Neural cell (in vitro differentiated cells): ENCODE results near the gene EGFL8. TPM values are rescaled to one million over a fixed set of nuclear protein-coding genes. Genes with fewer than 3 reads are reported as not detected.

ENCODE experiments used
- H2AFZ ChIP-seq: fragments of 200-600, 300-800 bp; sonication (generic), shearing (Covaris generic); 2 replicates; pipeline ENCODE4 v1.6.0; 2014; ENCODE audit warnings: low read depth, mild to moderate bottlenecking, antibody characterized with exemption, low read length, moderate library complexity
- H3F3A ChIP-seq: fragments of 200-600 bp; shearing (Covaris generic); 2 replicates; pipeline ENCODE4 v1.6.1; 2016; ENCODE audit warnings: mild to moderate bottlenecking, moderate library complexity, mixed read lengths, antibody characterized with exemption, low read length; ENCODE audit not compliant: insufficient read depth, poor library complexity, severe bottlenecking
- H3K27ac ChIP-seq: fragments of 200-600, 300-800 bp; sonication (generic), shearing (Covaris generic); 2 replicates; pipeline ENCODE4 v1.5.1; 2014; ENCODE audit warnings: mild to moderate bottlenecking, low read length, moderate library complexity
- H3K27me3 ChIP-seq: fragments of 300-800, 200-600 bp; sonication (generic), shearing (Covaris generic); 2 replicates; pipeline ENCODE4 v1.6.0; 2014; ENCODE audit warnings: mild to moderate bottlenecking, low read depth, low read length, moderate library complexity; ENCODE audit not compliant: insufficient read depth
- H3K36me3 ChIP-seq: fragments of 300-800, 200-600 bp; sonication (generic), shearing (Covaris generic); 2 replicates; pipeline ENCODE4 v1.5.1; 2014; ENCODE audit warnings: mild to moderate bottlenecking, antibody characterized with exemption, low read length, moderate library complexity; ENCODE audit not compliant: insufficient read depth
- H3K4me2 ChIP-seq: fragments of 300-800, 200-600 bp; sonication (generic), shearing (Covaris generic); 2 replicates; pipeline ENCODE4 v1.6.0; 2014; ENCODE audit warnings: mild to moderate bottlenecking, low read length
- H3K4me3 ChIP-seq: fragments of 300-800, 200-600 bp; sonication (generic), shearing (Covaris generic); 2 replicates; pipeline ENCODE4 v1.5.1; 2014; ENCODE audit warnings: mild to moderate bottlenecking, low read length, moderate library complexity
- H3K79me2 ChIP-seq: fragments of 200-600 bp; shearing (Covaris generic); replicated peaks from 2 replicates; pipeline ENCODE4 v1.6.0; 2014; ENCODE audit warnings: mild to moderate bottlenecking, low read length, moderate library complexity; ENCODE audit not compliant: insufficient read depth
- H3K9ac ChIP-seq: fragments of 300-800, 200-600 bp; sonication (generic), shearing (Covaris generic); 2 replicates; pipeline ENCODE4 v1.6.1; 2016; ENCODE audit warnings: mild to moderate bottlenecking, low read length, mixed read lengths
- H3K9me2 ChIP-seq: fragments of 200-600 bp; shearing (Covaris generic); 2 replicates; pipeline ENCODE4 v1.6.1; 2016; ENCODE audit warnings: mild to moderate bottlenecking, low read length, mixed read lengths; ENCODE audit not compliant: insufficient read depth
- H3K9me3 ChIP-seq: fragments of 200-600, 300-800 bp; sonication (generic), shearing (Covaris generic); 2 replicates; pipeline ENCODE4 v1.6.1; 2016; ENCODE audit warnings: mild to moderate bottlenecking, mixed run types, low read length, moderate library complexity, mixed read lengths
- H4K20me1 ChIP-seq: fragments of 200-600 bp; shearing (Covaris generic); 2 replicates; pipeline ENCODE4 v1.6.1; 2016; ENCODE audit warnings: mild to moderate bottlenecking, mixed run types; ENCODE audit not compliant: insufficient read depth
- EP300 ChIP-seq: fragments of 450-650 bp; conservative IDR thresholded peaks from 2 replicates; pipeline ENCODE4 v1.6.1; 2014; ENCODE audit warnings: antibody characterized with exemption, mild to moderate bottlenecking, moderate library complexity; ENCODE audit not compliant: poor library complexity, severe bottlenecking
- EZH2 ChIP-seq: fragments of 200-600, 300-800 bp; shearing (Covaris generic), sonication (generic); IDR thresholded peaks from 2 replicates; pipeline ENCODE4 v1.6.1; 2014; ENCODE audit warnings: antibody characterized with exemption, low read length, borderline replicate concordance, mild to moderate bottlenecking; ENCODE audit not compliant: insufficient read depth, poor library complexity, severe bottlenecking
- MXI1 ChIP-seq: fragments of 450-650 bp; conservative IDR thresholded peaks from 2 replicates; pipeline ENCODE4 v1.6.1; 2014; ENCODE audit warnings: antibody characterized with exemption, mild to moderate bottlenecking; ENCODE audit not compliant: poor library complexity, severe bottlenecking
- POLR2AphosphoS5 ChIP-seq: IDR thresholded peaks from 2 replicates; pipeline ENCODE4 v1.6.1; 2012
- RAD21 ChIP-seq: fragments of 450-650 bp; conservative IDR thresholded peaks from 2 replicates; pipeline ENCODE4 v1.6.1; 2014; ENCODE audit warnings: antibody characterized with exemption, mild to moderate bottlenecking, moderate library complexity
- SMC3 ChIP-seq: fragments of 450-650 bp; conservative IDR thresholded peaks from 2 replicates; pipeline ENCODE4 v1.6.1; 2014; ENCODE audit warnings: antibody characterized with exemption, mild to moderate bottlenecking, moderate library complexity; ENCODE audit not compliant: poor library complexity
- TAF1 ChIP-seq: IDR thresholded peaks from 2 replicates; pipeline ENCODE4 v1.6.1; 2012; ENCODE audit warnings: low read depth
- polyA plus RNA-seq: library from polyadenylated mRNA; depleted of rRNA; stranded (reverse); fragments of >200 nt; gene quantifications from 2 replicates; pipeline ENCODE4 v1.2.3, GENCODE V29; 2014
- TF ChIP-seq, protein P1 (sequence below): IDR thresholded peaks from 2 replicates; pipeline ENCODE4 v1.6.1; 2012; ENCODE audit warnings: borderline replicate concordance
- TF ChIP-seq, protein P2 (sequence below): fragments of 450-650 bp; IDR thresholded peaks from 2 replicates; pipeline ENCODE4 v1.5.1; 2014; ENCODE audit warnings: antibody characterized with exemption, mild to moderate bottlenecking, moderate library complexity; ENCODE audit not compliant: poor library complexity, severe bottlenecking

EGFL8 gene
- polyA plus RNA-seq, 1 donor from 2014 or later = 22.4 TPM

DNA sequence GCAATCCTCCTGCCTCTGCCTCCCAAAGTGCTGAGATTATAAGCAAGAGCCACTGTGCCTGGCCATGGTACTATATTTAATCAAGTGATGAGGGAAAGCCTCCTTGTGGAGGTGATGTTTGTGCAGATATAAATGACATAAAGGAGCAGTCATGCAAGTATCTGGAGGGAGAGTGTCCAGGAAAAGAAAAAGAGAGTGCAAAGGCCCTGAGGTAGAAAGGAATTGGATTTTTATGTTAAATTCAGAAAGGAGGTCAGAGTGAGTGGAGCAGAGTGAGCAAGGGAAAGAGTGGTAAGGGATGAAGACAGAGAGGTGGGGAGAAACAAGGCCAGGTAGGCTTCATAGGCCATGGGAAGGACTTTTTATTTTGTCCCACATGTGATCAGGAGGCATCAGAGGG, 26.9 kb upstream of the EGFL8 start:
- Histone ChIP-seq H3K4me3 (no peak overlapping the region), H3K9me3 (no peaks in the 10 kb centered on the region), H3K9me2 (no peaks in the 10 kb centered on the region), H3K27ac (no peak overlapping the region), H2AFZ (no peak overlapping the region), H3K9ac (no peak overlapping the region), H3K4me2 (no peak overlapping the region), H4K20me1 (no peaks in the 10 kb centered on the region), H3F3A (no peaks in the 10 kb centered on the region), H3K36me3 (no peaks in the 10 kb centered on the region), H3K79me2 (no peaks in the 10 kb centered on the region), H3K27me3 (no peaks in the 10 kb centered on the region)
- TF ChIP-seq, protein P1, sequence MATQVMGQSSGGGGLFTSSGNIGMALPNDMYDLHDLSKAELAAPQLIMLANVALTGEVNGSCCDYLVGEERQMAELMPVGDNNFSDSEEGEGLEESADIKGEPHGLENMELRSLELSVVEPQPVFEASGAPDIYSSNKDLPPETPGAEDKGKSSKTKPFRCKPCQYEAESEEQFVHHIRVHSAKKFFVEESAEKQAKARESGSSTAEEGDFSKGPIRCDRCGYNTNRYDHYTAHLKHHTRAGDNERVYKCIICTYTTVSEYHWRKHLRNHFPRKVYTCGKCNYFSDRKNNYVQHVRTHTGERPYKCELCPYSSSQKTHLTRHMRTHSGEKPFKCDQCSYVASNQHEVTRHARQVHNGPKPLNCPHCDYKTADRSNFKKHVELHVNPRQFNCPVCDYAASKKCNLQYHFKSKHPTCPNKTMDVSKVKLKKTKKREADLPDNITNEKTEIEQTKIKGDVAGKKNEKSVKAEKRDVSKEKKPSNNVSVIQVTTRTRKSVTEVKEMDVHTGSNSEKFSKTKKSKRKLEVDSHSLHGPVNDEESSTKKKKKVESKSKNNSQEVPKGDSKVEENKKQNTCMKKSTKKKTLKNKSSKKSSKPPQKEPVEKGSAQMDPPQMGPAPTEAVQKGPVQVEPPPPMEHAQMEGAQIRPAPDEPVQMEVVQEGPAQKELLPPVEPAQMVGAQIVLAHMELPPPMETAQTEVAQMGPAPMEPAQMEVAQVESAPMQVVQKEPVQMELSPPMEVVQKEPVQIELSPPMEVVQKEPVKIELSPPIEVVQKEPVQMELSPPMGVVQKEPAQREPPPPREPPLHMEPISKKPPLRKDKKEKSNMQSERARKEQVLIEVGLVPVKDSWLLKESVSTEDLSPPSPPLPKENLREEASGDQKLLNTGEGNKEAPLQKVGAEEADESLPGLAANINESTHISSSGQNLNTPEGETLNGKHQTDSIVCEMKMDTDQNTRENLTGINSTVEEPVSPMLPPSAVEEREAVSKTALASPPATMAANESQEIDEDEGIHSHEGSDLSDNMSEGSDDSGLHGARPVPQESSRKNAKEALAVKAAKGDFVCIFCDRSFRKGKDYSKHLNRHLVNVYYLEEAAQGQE = no peak
- TF ChIP-seq, protein P2, sequence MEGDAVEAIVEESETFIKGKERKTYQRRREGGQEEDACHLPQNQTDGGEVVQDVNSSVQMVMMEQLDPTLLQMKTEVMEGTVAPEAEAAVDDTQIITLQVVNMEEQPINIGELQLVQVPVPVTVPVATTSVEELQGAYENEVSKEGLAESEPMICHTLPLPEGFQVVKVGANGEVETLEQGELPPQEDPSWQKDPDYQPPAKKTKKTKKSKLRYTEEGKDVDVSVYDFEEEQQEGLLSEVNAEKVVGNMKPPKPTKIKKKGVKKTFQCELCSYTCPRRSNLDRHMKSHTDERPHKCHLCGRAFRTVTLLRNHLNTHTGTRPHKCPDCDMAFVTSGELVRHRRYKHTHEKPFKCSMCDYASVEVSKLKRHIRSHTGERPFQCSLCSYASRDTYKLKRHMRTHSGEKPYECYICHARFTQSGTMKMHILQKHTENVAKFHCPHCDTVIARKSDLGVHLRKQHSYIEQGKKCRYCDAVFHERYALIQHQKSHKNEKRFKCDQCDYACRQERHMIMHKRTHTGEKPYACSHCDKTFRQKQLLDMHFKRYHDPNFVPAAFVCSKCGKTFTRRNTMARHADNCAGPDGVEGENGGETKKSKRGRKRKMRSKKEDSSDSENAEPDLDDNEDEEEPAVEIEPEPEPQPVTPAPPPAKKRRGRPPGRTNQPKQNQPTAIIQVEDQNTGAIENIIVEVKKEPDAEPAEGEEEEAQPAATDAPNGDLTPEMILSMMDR = no peak
- TF ChIP-seq POLR2AphosphoS5 (no peak), TAF1 (no peak), EP300 (no peak), RAD21 (no peak), SMC3 (no peak), EZH2 (no peak), MXI1 (no peak)

DNA sequence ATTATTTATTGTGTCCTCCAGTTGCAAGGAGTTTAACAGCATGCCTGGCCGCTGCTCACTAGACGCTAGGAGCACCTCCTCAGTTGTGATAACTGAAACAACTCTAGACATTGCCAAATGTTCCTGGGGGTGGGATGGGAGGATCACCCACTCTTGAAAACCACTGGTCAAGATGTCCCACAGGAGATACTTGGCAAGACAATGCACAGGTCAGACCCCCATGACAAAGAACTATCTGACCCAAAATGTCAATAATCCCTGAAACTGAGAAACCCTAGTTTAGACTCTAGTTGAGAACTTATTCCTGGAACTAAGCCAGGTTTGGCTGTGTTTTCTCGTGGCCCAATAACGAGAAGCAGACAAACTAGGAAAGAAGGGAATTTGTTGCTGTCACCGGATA, 24.8 kb upstream of the EGFL8 start:
- Histone ChIP-seq H3K27ac (no peak overlapping the region), H3K9me2 (no peaks in the 10 kb centered on the region), H3K9me3 (no peaks in the 10 kb centered on the region), H3K27me3 (no peaks in the 10 kb centered on the region), H3K4me3 (no peak overlapping the region), H3K36me3 (no peaks in the 10 kb centered on the region), H2AFZ (no peak overlapping the region), H3F3A (no peaks in the 10 kb centered on the region), H3K9ac (no peak overlapping the region), H4K20me1 (no peaks in the 10 kb centered on the region), H3K79me2 (no peaks in the 10 kb centered on the region), H3K4me2 (no peak overlapping the region)
- TF ChIP-seq, protein P2 = no peak
- TF ChIP-seq TAF1 (no peak), SMC3 (no peak), EP300 (no peak)
- TF ChIP-seq, protein P1 = no peak
